Measurements from ENCODE around the gene NID2.

The NID2 gene

DNA sequence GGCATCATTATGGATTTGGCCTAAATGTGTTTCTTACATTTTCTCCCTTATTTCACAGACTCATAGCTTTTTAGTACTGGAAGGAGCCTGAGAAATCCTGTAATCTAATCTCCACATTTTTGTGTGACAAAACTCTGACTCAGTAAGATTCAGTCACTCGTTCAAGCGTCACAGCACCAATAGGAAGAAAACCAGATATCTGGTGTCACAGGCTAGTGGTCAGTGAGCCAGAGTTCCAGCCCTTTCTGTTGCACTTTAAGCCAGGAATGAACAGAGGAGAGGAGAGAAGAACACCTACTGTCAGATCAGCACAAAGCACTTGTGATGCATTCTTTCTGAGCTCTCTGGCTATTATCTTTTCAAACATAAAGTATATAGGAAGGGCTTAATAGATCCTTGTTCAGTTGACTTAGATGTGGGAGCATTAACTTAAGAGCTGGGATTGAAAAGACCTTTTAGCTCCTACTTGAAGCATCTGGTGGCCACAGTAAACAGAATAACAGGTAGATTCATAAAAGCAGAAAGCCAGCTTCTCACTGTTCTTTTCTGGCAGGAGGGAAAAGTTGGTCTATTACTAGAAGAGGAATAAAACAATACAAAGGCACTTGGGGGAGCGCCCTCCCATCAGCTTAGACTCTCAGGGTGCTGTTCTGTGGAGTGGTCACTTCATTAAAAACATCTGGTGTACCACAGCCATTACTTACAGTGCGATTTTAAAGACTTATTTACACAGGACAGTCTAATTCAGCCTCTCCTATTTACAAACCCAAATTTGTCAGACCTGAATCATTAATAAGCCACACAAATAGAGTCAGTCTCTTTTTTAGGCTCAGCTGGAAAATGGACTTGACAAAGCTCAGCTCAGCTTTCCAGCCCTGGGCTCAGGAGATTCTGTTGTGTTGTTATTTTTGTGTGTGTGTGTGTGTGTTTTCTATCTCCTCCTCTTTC, 12.2 kb upstream of the NID2 start:
- peak; percentile 70 for DNase-seq (ENCODE audit: low spot score)

DNA sequence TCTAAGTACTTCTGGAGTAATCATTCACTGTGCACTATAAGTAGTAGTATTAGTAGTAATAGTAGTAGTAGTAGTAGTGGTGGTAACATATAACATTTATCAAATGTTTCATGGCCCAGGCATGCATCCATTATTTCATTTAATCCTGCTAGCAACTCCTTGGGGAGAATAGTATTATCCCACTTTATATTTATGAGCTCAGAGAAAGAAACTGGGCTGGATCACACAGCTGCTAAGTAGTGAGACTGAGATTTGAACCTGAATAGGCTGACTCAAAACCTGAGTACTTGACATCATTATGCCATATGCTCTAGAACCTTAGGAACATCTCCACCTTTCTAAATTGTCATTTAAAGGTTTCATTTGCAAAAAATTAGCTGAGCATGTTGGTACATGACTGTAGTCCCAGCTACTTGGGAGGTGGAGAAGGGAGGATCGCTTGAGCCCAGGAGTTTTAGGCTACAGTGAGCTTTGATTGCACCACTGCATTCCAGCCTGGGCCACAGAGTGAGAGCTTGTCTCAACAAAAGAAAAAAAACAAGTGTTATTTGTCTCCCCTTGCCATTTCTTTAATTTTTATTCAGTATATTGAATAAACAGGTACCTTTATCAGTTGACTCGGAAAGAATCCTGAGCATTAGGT, 11.4 kb upstream of the NID2 start:
- no peak for DNase-seq (ENCODE audit: low spot score)

DNA sequence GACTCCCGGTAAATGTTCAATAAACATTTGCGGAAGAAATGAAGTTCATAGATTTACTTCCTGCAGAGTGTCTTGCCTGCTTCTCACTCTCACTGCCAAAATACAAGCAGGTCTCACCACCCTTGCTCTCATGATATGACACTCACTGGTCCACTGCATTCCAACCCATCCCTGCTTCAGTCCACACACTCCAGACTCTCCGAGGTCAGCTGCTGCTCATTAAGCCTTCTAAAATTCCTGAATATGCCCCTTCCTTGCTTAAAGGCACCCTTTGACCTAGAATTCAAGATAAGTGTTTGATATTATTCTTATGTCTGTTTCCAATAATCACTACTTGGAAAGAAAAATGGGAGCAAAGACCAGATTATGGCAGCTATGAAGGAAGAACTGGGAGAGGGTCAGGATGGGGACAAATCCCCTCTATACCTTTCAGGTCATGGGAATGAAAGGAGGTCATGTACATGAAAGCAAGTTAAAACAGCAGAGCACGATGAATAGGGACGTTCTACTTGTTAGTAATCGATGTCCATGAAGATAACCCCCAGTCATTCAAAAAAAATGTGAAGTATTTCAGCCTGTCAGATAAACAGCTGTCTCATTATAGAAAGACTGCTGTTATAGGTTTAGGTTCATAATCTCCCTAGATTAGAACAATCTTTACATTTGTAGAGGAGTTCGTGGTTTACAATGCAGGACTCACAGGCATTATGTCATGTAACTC, 10.5 kb upstream of the NID2 start:
- DNase-seq (ENCODE audit: low spot score) = peak; percentile 21

DNA sequence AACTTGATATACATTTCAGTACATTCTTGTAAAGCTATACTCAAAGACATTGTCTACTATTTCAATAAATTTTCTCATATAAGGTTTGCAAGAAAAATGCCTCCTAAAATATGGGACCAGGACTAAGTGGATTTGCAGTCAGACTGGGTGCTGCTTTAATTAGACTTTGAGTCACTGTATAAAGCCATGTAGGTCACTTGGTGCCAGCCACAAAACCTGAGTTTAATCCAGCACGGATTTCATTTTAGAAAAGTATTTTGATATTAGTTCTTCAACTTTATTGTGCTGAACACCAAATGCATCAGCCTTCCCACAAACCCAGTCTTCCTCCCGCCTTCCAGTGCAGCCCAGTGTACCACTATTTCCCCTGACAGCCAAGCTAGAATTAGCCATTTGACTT, 9.9 kb upstream of the NID2 start:
- no peak for DNase-seq (ENCODE audit: low spot score)

DNA sequence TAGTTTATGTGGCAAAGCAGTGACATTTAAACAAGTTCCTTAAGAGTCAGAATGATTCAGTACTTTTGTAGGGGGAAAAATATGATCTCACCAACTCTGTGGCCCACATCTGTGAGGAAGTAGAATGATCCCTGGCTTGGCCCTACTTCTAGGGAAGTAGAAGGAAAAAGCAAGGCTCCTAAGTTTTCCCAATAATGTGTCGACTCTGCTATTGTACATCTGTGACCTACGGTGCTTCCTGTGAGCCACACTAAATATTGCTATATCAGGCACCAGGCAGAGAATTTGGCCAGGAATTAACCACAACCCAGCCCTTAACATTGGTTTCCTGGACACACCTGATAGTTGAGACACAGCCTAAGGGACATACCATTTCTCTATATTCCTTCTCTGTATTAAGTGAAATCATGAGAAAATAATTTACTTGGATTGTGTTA, 9.3 kb upstream of the NID2 start:
- no peak for DNase-seq (ENCODE audit: low spot score)

DNA sequence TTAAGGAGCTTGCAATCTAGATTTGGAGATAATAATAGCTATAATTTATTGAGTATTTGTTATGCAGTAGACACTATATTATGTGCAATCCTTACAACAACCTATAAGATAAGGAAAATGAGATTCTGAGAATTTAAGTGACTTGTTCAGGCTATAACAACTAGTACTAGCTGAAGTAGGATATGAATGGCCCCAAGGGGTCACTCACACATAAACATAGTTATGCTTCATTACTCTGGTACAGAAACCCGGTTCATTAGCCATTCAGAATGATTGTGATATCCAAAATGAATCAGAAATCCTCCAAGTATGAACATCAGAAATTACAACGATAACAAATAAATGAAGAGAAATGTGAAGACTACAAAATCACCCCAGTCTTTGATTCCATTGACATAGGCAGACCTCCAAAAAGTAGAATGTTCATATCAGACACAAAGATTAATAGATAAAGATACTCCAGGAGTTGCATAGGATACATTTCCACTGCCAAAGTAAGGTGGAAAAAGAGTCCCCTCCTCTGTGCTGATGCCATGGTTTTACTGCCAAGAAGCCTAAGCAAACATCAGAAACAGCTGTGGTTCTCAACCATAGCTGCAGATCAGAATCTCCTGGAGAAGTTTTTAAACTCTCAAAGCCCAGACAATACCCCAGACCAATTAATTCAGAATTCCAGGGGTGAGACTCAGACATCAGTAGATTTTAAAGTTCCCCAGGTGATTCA, 8.6 kb upstream of the NID2 start:
- no peak for DNase-seq (ENCODE audit: low spot score)

DNA sequence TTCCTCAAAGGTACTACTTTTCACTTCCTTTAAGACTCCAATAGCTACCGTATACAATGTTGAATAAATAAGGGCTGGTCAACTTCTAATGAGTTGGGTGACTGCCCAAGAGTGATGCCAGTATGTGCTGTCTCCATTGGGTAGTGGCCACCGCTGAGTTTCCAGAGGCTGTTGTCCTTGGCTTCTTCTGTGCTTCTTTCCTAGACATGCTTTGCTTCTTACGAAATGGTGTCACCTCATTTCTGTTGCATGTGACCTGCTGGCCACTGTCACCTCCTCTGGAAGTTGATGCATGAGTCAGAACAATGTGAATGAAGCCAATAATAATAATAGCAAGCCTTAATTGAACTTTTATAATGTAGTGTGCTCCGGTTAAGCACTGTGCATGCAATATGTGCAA, 7.5 kb upstream of the NID2 start:
- no peak for DNase-seq (ENCODE audit: low spot score)

DNA sequence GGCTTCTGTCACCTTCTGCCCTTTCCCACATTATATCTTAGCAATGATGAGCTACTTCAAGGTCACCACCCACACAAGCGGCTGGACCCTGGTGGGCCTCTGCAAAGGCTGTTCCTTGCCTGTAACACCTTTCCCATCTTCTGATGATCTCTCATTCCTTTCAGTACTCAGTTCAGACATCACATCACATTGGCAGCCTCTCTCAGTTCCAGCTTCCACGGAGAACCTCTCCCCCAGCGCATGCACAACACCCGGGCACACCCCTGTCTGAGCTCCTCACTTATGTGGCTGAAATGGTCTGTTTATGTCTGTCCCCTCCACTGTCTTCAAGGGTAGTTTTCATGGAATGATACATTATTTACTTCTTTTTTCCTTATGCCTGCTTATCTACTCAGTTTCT, 6.5 kb upstream of the NID2 start:
- DNase-seq (ENCODE audit: low spot score) = no peak

DNA sequence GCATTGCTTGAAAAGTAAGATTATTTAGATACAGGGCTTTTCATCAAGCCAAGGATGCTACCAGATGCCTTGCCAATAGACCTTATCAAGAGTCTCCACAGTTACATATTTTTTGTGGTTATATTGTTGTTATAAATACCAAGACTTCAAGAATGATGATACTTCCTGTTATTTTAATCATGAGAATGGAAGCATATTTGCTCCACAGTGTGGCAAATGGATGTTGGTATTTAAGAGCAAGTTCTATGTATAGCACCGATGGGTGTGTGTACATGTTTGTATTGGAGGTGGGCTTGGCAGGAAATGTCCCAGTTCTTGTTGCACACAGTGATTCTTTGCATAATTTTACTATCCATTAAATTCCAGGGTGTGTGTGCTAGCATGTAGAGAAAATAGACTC, 4.4 kb upstream of the NID2 start:
- DNase-seq (ENCODE audit: low spot score) = no peak

DNA sequence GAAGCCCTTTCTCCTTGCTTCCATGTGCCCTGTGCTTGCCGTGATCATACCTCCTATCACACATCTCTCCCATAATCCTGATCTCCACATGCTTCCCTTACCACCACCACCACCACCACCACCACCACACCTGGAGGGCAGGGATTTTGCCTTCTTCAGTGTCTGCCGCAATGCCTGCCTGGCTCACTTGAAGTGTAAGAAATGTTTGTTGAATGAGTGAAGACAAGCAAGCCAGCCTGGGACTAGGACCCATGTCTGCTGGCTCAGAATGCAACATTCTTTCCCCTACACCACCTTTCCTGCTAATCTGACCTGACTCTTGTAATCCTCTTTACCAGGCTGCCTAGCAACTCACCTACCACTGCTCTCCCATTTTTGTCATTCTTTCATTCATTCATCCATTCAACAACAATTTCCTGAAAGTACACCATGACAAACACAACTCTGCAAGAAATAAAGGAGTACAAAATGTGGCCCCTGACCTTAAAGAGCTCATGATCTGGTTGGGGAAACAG, 3.5 kb upstream of the NID2 start:
- no peak for DNase-seq (ENCODE audit: low spot score)

DNA sequence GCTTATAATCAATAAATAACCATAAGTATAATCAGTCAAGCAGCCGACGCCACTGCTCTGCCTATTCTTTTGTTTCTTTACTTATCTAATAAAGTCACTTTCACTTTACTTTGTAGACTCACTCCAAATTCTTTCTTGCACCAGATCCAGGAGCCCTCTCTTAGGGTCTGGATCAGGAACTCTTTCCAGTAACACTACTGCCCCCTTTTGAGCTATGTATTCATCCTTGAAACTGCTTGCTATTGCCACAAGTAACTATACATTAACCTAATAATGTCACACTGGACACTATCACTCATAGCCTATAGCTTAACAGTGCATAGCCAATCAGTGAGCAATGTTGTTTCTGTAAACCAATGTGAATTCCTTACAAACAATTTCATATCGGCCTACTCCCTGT, 2.8 kb upstream of the NID2 start:
- DNase-seq (ENCODE audit: low spot score) = no peak

DNA sequence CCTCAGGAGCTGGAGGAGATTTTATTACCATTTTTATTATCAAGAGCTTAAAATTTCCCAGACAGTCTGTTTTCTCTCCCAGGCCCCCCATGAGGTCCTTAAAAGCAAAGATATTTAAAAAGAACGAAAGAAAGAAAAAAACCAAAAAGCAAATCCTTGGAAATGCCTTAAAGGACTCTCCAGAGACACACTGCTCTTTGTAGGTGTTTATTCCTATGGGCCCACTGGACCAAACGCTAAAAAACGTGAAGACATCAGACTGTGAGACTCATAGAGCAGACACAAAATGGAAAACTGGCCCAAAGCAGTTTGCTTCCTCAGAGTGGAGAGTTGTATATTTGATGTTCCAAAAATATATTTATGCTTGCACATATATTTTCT, 1.2 kb upstream of the NID2 start:
- no peak for DNase-seq (ENCODE audit: low spot score)

DNA sequence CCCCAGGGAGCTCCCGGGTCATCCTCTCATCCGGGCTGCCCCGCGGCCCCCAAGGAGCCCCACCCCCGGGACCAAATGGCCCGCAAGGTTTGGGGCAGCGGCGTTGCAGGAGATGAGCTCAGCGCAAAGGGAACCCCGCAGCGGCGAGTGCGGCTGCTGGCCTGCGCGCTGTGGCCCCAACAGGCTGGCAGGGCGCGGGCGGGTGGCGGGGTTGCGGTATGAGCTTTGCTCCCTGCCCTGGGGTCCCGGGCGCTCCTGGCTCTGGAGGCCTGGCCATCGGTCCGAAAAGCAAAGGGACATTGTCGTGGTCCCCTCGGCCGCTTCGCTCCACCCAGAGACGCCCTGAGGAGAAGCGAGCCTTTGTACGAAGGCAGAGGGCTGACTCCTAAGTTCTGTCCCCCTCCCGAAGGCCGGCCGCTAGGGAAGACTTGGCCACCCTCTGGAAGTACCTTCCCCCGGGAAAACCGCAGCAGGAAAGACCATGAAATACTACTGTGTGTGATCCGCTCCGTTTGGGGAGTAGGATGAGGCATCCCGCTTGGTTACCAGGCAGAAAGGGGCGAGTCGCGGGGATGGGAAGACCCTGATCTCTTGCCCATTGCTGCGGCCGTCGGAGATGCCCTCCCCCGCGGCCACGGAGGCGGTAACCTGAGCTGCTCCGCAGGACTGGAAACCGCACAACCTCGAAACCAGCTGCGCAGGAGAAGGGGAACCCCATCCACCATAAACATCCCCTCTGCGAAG, 620 bp upstream of the NID2 start:
- no peak for DNase-seq (ENCODE audit: low spot score)

DNA sequence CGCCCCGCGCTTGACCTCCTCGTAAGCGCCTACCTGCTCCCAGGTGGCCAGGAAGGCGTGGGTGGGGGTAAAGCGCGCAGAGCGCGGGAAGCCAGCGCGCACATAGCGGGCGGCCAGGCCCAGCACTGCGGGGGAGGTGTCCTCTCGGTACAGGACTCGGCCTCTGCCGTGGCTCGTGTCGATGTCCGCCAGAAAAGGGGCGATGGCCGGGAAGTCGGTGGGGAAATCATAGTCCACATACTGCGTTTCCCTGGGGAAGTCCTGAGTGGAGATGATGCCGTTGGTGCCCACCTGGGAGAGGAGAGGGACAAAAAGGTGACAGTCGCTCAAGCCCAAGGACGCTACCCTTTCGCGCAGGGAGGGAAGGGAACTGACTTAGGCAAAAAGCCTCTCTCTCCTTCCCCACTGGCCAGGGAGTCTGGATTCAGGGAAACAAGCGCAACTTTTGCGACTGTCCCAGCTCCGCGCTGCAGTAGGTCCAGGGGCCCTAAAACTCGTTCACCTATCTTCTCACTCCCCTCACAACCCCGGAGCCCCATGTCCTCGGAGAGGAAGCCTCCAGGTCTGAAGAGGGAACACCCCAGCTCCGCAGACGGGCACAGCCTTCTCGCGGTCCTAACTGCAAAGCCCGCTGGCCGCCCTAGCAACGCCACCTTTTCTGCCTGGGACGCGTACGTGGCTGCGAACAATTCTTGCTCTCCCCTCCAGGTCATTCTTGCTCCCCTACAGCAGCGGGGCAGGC, 815 bp downstream of the NID2 start:
- peak; percentile 56 for DNase-seq (ENCODE audit: low spot score)

DNA sequence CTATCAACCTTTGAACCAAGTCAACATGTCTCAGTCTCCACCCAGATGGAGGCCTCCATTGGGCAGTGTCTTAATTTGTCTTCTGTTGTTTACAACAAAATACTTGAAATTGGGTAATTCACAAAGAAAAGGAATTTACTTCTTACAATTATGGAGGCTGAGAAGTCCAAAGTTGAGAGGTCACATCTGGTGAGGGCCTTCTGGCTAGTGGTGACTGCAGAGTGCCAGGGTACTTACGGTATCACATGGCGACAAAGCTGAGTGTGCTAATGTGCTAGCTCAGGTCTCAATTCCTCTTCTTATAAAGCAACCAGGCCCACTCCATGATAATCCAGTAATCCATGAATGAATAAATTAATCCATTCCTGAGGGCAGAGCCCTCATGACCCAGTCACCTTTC, 4.7 kb downstream of the NID2 start:
- DNase-seq (ENCODE audit: low spot score) = no peak

DNA sequence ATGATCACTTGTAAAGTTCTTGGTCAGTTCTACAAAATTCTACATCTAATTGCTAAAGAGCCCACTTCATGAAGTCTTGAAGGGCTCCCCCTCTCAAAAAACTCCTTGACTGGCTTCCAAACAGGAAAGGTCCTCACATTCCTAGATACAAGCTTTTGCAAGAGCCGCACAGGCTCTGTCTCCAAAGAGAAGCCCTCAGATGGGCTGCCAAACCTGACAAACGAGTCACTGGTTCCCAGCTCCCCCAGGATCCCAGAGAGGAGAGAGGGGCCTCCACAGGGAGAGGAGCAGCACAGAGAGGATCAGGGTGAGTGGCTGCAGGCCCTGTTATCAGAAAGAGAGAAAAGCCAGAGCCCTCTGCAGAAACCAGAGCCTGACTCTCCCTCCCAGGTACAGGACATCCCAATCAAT, 5.8 kb downstream of the NID2 start:
- DNase-seq (ENCODE audit: low spot score) = no peak

DNA sequence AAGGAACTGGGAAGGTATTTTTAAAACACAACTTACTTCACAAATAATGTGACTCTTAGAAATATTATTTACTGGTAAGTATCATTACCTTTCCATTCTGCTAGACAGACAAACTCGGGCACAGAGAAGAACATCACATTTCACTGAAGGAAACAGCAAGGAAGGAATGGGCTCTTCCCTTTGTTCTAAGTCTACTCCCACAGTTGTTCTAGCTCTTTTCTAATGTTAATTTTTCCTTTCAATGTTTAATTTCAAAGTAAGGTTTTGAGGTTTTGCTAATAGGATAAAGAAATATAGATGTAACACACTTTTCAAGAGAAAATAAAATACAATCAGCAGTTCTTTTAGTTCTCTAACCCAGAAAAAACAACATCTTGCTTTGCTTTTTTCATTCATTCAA, 7.0 kb downstream of the NID2 start:
- no peak for DNase-seq (ENCODE audit: low spot score)

DNA sequence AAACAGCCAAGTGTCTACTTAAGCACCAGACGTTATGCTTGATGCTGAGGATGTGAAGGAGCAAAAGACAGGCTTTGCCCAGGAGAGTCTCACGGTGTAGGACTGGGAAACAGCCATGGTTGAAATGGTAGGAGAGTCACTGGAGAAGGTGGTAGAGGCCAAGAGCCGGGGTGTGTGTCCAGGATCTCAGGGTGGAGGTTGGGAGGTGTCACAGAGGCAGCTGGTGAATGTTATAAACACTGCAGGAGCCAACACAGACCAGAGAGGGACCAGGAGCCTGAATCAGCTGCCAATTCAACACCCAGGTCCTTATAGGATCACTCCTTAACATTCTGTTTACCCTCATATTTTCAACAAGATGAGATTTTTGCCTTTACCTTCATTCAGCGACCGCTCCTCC, 7.5 kb downstream of the NID2 start:
- no peak for DNase-seq (ENCODE audit: low spot score)

DNA sequence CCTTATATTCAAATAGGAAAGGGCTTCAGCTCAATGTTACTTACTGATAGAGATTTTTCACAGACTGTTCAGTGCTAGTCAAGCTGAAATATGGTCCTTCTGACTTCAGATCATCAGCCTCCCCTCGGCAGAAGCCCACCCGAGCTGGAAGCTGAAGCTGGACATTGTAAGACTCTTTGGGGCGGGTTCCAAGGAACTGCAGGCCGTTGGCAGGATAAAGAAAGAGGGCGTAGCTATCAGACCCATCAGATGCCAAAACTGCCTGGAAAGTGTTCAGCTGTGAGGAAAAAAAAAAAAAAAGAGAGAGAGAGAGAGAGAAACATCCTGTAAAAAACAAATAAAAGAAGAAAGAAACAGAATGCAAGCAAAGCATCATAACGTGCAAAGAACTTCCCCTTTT, 8.8 kb downstream of the NID2 start:
- no peak for DNase-seq (ENCODE audit: low spot score)

DNA sequence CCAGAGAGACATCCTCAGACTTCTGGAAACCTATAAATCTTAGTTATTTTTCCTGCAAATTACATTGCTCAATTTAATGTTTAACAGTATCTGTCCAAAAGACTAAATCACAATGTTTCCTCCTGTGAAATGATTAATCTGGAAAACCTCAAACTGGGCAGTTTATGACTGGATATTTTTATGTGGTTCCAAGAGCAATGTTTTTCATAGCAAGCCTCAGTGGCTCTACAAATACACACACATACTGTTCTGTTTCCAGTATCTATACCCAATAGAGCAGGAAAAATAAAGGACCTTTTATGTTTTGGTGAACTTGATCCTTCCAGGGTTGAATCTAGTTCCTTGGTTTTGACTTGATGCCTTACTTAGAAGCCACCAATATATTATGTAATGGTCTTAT, 9.2 kb downstream of the NID2 start:
- peak; percentile 28 for DNase-seq (ENCODE audit: low spot score)

DNA sequence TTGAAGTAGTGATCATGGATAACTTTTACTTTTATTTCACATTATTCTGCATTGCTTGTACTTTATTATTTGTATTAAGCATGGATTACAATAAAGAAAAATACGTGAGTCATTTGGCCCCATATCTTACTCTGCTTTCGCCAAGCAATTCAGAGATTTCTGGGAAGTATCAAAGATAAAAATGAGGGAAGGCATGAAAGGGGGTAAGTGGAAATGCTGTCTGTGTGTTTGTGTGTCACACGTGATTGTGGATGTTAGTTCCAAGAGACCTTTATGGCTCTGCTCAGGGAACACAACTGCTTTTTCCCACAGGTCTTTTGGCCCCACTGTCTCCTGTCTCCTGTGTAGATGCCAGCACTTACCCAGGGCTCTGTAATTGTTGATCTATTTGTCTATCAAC, 10.5 kb downstream of the NID2 start:
- no peak for DNase-seq (ENCODE audit: low spot score)
